H9 (cell line): ENCODE data around the gene FTHL17. TPM values are rescaled to one million over a fixed set of nuclear protein-coding genes. Genes with fewer than 3 reads are reported as not detected.

Experiments used
- DNase-seq: peaks from one replicate; pipeline ENCODE4 v3.0.0-alpha.2; 2017
- H2AFZ ChIP-seq: one replicate; pipeline ENCODE4 v1.6.1; 2013; ENCODE audit warnings: mild to moderate bottlenecking, low read length, control low read depth, moderate library complexity
- H2AK5ac ChIP-seq: 2 replicates; pipeline ENCODE4 v1.6.1; 2013; ENCODE audit warnings: low read length, control low read depth, mixed read lengths; ENCODE audit not compliant: insufficient read length
- H2BK120ac ChIP-seq: one replicate; pipeline ENCODE4 v1.6.1; 2013; ENCODE audit warnings: low read depth, mild to moderate bottlenecking, low read length, control low read depth, inconsistent platforms; ENCODE audit not compliant: poor library complexity, severe bottlenecking
- H2BK12ac ChIP-seq: 2 replicates; pipeline ENCODE4 v1.6.1; 2013; ENCODE audit warnings: low read length, control low read depth, mixed read lengths, low read depth; ENCODE audit not compliant: insufficient read length
- H2BK15ac ChIP-seq: 2 replicates; pipeline ENCODE4 v1.6.1; 2013; ENCODE audit warnings: low read depth, low read length, control low read depth
- H2BK20ac ChIP-seq: one replicate; pipeline ENCODE4 v1.6.1; 2013; ENCODE audit warnings: low read depth, mild to moderate bottlenecking, low read length, control low read depth, inconsistent platforms; ENCODE audit not compliant: poor library complexity, severe bottlenecking
- H2BK5ac ChIP-seq: 2 replicates; pipeline ENCODE4 v1.6.1; 2013; ENCODE audit warnings: low read length, control low read depth, mixed read lengths; ENCODE audit not compliant: insufficient read length
- H3K14ac ChIP-seq: 2 replicates; pipeline ENCODE4 v1.6.1; 2013; ENCODE audit warnings: low read length, control low read depth; ENCODE audit not compliant: insufficient read depth
- H3K18ac ChIP-seq: 2 replicates; pipeline ENCODE4 v1.6.1; 2013; ENCODE audit warnings: low read depth, mild to moderate bottlenecking, mixed read lengths, low read length, control low read depth; ENCODE audit not compliant: insufficient read length
- H3K23ac ChIP-seq: 2 replicates; pipeline ENCODE4 v1.6.1; 2013; ENCODE audit warnings: low read length, control low read depth, mixed read lengths, low read depth; ENCODE audit not compliant: insufficient read length
- H3K23me2 ChIP-seq: 2 replicates; pipeline ENCODE4 v1.6.1; 2013; ENCODE audit warnings: low read depth, mild to moderate bottlenecking, mixed read lengths, low read length, control low read depth; ENCODE audit not compliant: insufficient read length, poor library complexity, severe bottlenecking
- H3K27ac ChIP-seq: 2 replicates; pipeline ENCODE4 v1.5.1; 2013; ENCODE audit warnings: low read length, control low read depth, mixed read lengths, low read depth; ENCODE audit not compliant: insufficient read length
- H3K27me3 ChIP-seq: 2 replicates; pipeline ENCODE4 v1.6.1; 2013; ENCODE audit warnings: low read length, control low read depth, inconsistent platforms; ENCODE audit not compliant: insufficient read depth
- H3K4ac ChIP-seq: 2 replicates; pipeline ENCODE4 v1.6.1; 2013; ENCODE audit warnings: low read depth, mild to moderate bottlenecking, control low read depth, inconsistent platforms, low read length, moderate library complexity
- H3K4me1 ChIP-seq: 2 replicates; pipeline ENCODE4 v1.6.1; 2013; ENCODE audit warnings: low read length, control low read depth, inconsistent platforms; ENCODE audit not compliant: insufficient read depth
- H3K4me2 ChIP-seq: 2 replicates; pipeline ENCODE4 v1.6.1; 2013; ENCODE audit warnings: low read length, control low read depth, mixed read lengths; ENCODE audit not compliant: insufficient read length, insufficient read depth
- H3K56ac ChIP-seq: 2 replicates; pipeline ENCODE4 v1.6.1; 2013; ENCODE audit warnings: low read depth, mild to moderate bottlenecking, mixed read lengths, low read length, control low read depth; ENCODE audit not compliant: insufficient read length
- H3K79me1 ChIP-seq: 2 replicates; pipeline ENCODE4 v1.6.1; 2013; ENCODE audit warnings: low read depth, mild to moderate bottlenecking, moderate library complexity, low read length, control low read depth, inconsistent platforms; ENCODE audit not compliant: insufficient read depth, poor library complexity, severe bottlenecking
- H3K79me2 ChIP-seq: 2 replicates; pipeline ENCODE4 v1.6.1; 2013; ENCODE audit warnings: low read length, control low read depth, inconsistent platforms; ENCODE audit not compliant: insufficient read depth
- H3K9ac ChIP-seq: 2 replicates; pipeline ENCODE4 v1.6.1; 2013; ENCODE audit warnings: low read length, control low read depth, mixed read lengths; ENCODE audit not compliant: insufficient read length; ENCODE audit errors: extremely low read depth
- H3K9me3 ChIP-seq: one replicate; pipeline ENCODE4 v1.6.1; 2013; ENCODE audit warnings: low read depth, low read length, inconsistent platforms; ENCODE audit not compliant: control insufficient read depth
- H3T11ph ChIP-seq: one replicate; pipeline ENCODE4 v1.6.1; 2013; ENCODE audit warnings: mild to moderate bottlenecking, low read length, control low read depth, inconsistent platforms
- H4K20me1 ChIP-seq: one replicate; pipeline ENCODE4 v1.6.1; 2013; ENCODE audit not compliant: control insufficient read depth, insufficient read length, insufficient read depth
- H4K5ac ChIP-seq: 2 replicates; pipeline ENCODE4 v1.6.1; 2013; ENCODE audit warnings: low read depth, mild to moderate bottlenecking, mixed read lengths, low read length, control low read depth; ENCODE audit not compliant: insufficient read length
- H4K8ac ChIP-seq: replicated peaks from 2 replicates; pipeline ENCODE4 v1.6.1; 2013; ENCODE audit warnings: low read length, control low read depth, mixed read lengths, low read depth; ENCODE audit not compliant: insufficient read length
- H4K91ac ChIP-seq: 2 replicates; pipeline ENCODE4 v1.6.1; 2013; ENCODE audit warnings: low read depth, mild to moderate bottlenecking, moderate library complexity, mixed read lengths, low read length, control low read depth; ENCODE audit not compliant: insufficient read length
- H3K27ac Mint-ChIP-seq, 3 experiments: 2 replicates in 2 of 3; 3 replicates in 1 of 3; pipeline ENCODE4 v1.8.0; 2020 to 2021; ENCODE audit warnings: mixed read lengths in 3 of 3, mild to moderate bottlenecking in 1 of 3, moderate library complexity in 1 of 3
- H3K27me3 Mint-ChIP-seq: 2 replicates; pipeline ENCODE4 v1.8.0; 2021; ENCODE audit warnings: low read depth, mild to moderate bottlenecking, moderate library complexity, mixed read lengths
- H3K36me3 Mint-ChIP-seq, 3 experiments: 2 replicates in 2 of 3; 3 replicates in 1 of 3; pipeline ENCODE4 v1.8.0; 2020 to 2021; ENCODE audit warnings: low read depth in 3 of 3, mixed read lengths in 3 of 3; ENCODE audit not compliant: insufficient read depth in 1 of 3
- H3K4me1 Mint-ChIP-seq, 2 experiments: 2 replicates each; pipeline ENCODE4 v1.8.0; 2020; ENCODE audit warnings: mixed read lengths in 2 of 2
- H3K4me3 Mint-ChIP-seq, 2 experiments: 2 replicates in 1 of 2; 3 replicates in 1 of 2; pipeline ENCODE4 v1.8.0; 2020 to 2021; ENCODE audit warnings: mild to moderate bottlenecking in 2 of 2, mixed read lengths in 2 of 2, moderate library complexity in 1 of 2
- H3K9me3 Mint-ChIP-seq, 2 experiments: 2 replicates in 1 of 2; 3 replicates in 1 of 2; pipeline ENCODE4 v1.8.0; 2020; ENCODE audit warnings: mild to moderate bottlenecking in 2 of 2, mixed read lengths in 2 of 2, moderate library complexity in 1 of 2
- CTCF ChIP-seq: fragments of 200-600 bp; sonication (generic); conservative IDR thresholded peaks from 3 replicates; pipeline ENCODE4 v1.8.0; 2021; ENCODE audit warnings: antibody characterized with exemption, mild to moderate bottlenecking
- WGBS: extraction: QIAGEN DNeasy Blood & Tissue Kit; methylation state at CpG from one replicate; pipeline ENCODE4 v1.1.7; 2013; ENCODE audit warnings: missing lambda C conversion rate, low lambda C conversion rate, mixed read lengths; ENCODE audit not compliant: insufficient read length; ENCODE audit errors: extremely low coverage; 5-methylcytosine and 5-hydroxymethylcytosine counted together
- total RNA-seq: library from RNA; stranded (reverse); gene quantifications from 2 replicates; pipeline ENCODE4 v1.2.1, GENCODE V29; 2021

FTHL17 gene
- total RNA-seq, 1 experiment from 2014 or later: not detected

GRCh38 chrX:31112226-31112999, 40.6 kb upstream of the FTHL17 start:
- H3K36me3 Mint-ChIP-seq: peaks cover 0 to 2% (median 0%) of the 10 kb centered on the region in 3 experiments; a peak in 1 of 7 replicates
- Histone ChIP-seq H3K9me3 (no peaks in the 10 kb centered on the region), H3K23ac (no peak overlapping the region), H3K4me2 (no peak overlapping the region), H2AK5ac (no peak overlapping the region), H3K9ac (no peak overlapping the region), H3K4ac (no peak overlapping the region), H3K79me1 (no peaks in the 10 kb centered on the region), H3K23me2 (no peaks in the 10 kb centered on the region), H2BK15ac (no peak overlapping the region), H3K27me3 (no peaks in the 10 kb centered on the region), H2BK5ac (no peak overlapping the region), H4K20me1 (no peaks in the 10 kb centered on the region), H2BK12ac (no peak overlapping the region), H2BK120ac (no peak overlapping the region), H3K18ac (no peak overlapping the region), H3K14ac (no peak overlapping the region), H3K27ac (no peak overlapping the region), H4K8ac (no peak overlapping the region), H3T11ph (no peak overlapping the region), H4K91ac (no peak overlapping the region), H2AFZ (no peak overlapping the region), H3K79me2 (no peaks in the 10 kb centered on the region), H3K56ac (no peak overlapping the region), H2BK20ac (no peak overlapping the region), H4K5ac (no peak overlapping the region), H3K4me1 (no peaks in the 10 kb centered on the region)
- WGBS: no CpG with 5 or more reads among the region's 5 CpGs
- TF ChIP-seq CTCF: no peak
- H3K4me1 Mint-ChIP-seq: 0 out of 4 replicates have a peak, but pooled peaks cover 0 to 3% of the 10 kb centered on the region in 2 experiments
- H3K27me3 Mint-ChIP-seq: no peaks in the 10 kb centered on the region
- no peak for DNase-seq
- H3K4me3 Mint-ChIP-seq: no peak overlapping the region
- H3K27ac Mint-ChIP-seq: no peak overlapping the region
- H3K9me3 Mint-ChIP-seq: peaks cover 53 to 68% of the 10 kb centered on the region in 2 experiments
